ENCODE data around the gene ADK.

DNA sequence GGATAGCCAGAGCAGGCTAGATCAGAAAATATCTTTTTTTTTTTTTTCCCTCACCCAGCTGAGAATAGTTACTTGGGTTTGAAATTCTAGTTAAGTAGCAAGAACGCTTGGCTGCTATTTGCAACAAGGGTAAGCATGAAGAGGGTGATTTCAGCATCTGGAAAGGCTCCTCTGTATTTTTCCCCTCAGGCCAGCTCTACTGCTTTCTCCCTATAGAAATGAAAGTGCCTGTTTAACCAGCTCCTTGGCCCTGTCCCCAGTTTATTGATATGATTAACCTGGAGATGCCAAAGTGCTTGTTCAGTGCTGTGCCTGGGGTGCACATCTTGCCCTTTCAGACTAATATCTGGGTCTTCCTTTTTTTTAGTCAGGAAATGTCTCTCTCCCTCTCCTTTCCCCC lies 37.5 kb upstream of the ADK start:
- TF ChIP-seq CTCF (conservative IDR thresholded peaks at IDR 0.05; ENCODE audit: low read length): no peak
- TF ChIP-seq EZH2phosphoT487 (IDR thresholded peaks at IDR 0.05; ENCODE audit: borderline replicate concordance): no peak

All from Loucy (cell line).